ENCODE measurements around the gene CISD1. TPM values are rescaled to one million over a fixed set of nuclear protein-coding genes. Genes with fewer than 3 reads are reported as not detected.

CISD1 gene
- total and polyA plus RNA-seq, 9 of the 15 experiments (the other 6 are each of a cell fraction or from before 2014, with no cell fraction given), result 35.8 to 342 (median 118) TPM

- TF ChIP-seq E2F8 (IDR thresholded peaks at IDR 0.05; ENCODE audit: low read depth, partially characterized antibody) (no peak), MTA3 (IDR thresholded peaks at IDR 0.05; ENCODE audit: borderline replicate concordance) (peak; percentile 74; the same call in 1 of the 2 replicates), U2AF1 (optimal IDR thresholded peaks at IDR 0.05; ENCODE audit: low read depth, low read length) (peak; percentile 15), CHD2 (IDR thresholded peaks at IDR 0.05; ENCODE audit: low read depth, low read length) (0 out of 2 replicates have a peak, but pooled peaks have one; percentile 23), XRCC5 (IDR thresholded peaks at IDR 0.05; ENCODE audit: low read depth, low read length) (peak; percentile 25; the same call in 1 of the 2 replicates), CXXC5 (CRISPR knock-in tag; IDR thresholded peaks at IDR 0.05) (peak; percentile 88), POLR2B (IDR thresholded peaks at IDR 0.05; ENCODE audit: low read depth, partially characterized antibody) (peak; percentile 56), L3MBTL2 (IDR thresholded peaks at IDR 0.05) (peak; percentile 50; the same call in 1 of the 2 replicates), RREB1 (CRISPR knock-in tag; IDR thresholded peaks at IDR 0.05) (peak; percentile 72; the same call in 1 of the 2 replicates), GABPB1 (CRISPR knock-in tag; IDR thresholded peaks at IDR 0.05) (peak; percentile 61; the same call in 1 of the 2 replicates), NRF1 (conservative IDR thresholded peaks at IDR 0.05 in 1 of 2, IDR thresholded peaks at IDR 0.05 in 1 of 2) (peak; percentile 84 to 87), EGR1 (conservative IDR thresholded peaks at IDR 0.05) (0 out of 2 replicates have a peak, but pooled peaks have one; percentile 12), ARHGAP35 (IDR thresholded peaks at IDR 0.05; ENCODE audit: partially characterized antibody) (no peak), HNRNPL (IDR thresholded peaks at IDR 0.05; ENCODE audit: low read depth, low read length) (peak; percentile 73), CBX5 (IDR thresholded peaks at IDR 0.05; ENCODE audit: borderline replicate concordance, low read depth) (no peak), ZNF316 (IDR thresholded peaks at IDR 0.05) (no peak), ZNF584 (CRISPR knock-in tag; IDR thresholded peaks at IDR 0.05; ENCODE audit: low read depth) (0 out of 2 replicates have a peak, but pooled peaks have one; percentile 27), ETV1 (tag; conservative IDR thresholded peaks at IDR 0.05; ENCODE audit: low read depth) (peak; percentile 58), ZNF639 (CRISPR knock-in tag; conservative IDR thresholded peaks at IDR 0.05 in 1 of 2, IDR thresholded peaks at IDR 0.05 in 1 of 2) (no peak)
Observed at GRCh38 chr10:58334817-58335305, 65.9 kb downstream of the CISD1 start, which contains the start of gene UBE2D1 (continued).
